ENCODE data around the gene ENPP3.

- TF ChIP-seq POLR2A (IDR thresholded peaks at IDR 0.05; ENCODE audit: low read length) (no peak), GATA1 (IDR thresholded peaks at IDR 0.05; ENCODE audit: low read depth, low read length) (no peak)
Measured at GRCh38 chr6:131693384-131693783, 56.3 kb downstream of the ENPP3 start.
